H1 (cell line): Measurements from ENCODE around the gene RHO.

Source experiments
- CEBPB ChIP-seq: IDR thresholded peaks from 2 replicates; pipeline ENCODE4 v1.6.1; 2012; ENCODE audit warnings: low read depth, low read length
- CTCF ChIP-seq, 3 experiments: IDR thresholded peaks; 1 replicate in 2 of 3; 2 replicates in 1 of 3; pipeline versions ENCODE4 v1.5.1 to v1.6.1; 2011; ENCODE audit warnings: low read length in 3 of 3, mild to moderate bottlenecking in 3 of 3, inconsistent platforms in 2 of 3, low read depth in 1 of 3, moderate library complexity in 1 of 3; ENCODE audit not compliant: insufficient read depth in 1 of 3; ENCODE audit errors: control extremely low read depth in 1 of 3
- EGR1 ChIP-seq: IDR thresholded peaks from 2 replicates; pipeline ENCODE4 v1.6.1; 2011; ENCODE audit warnings: low read depth, low read length, borderline replicate concordance
- EZH2 ChIP-seq: fragments of 200-600 bp; sonication (generic); IDR thresholded peaks from 2 replicates; pipeline ENCODE4 v1.7.1; 2012; ENCODE audit warnings: low read depth, mild to moderate bottlenecking, moderate library complexity, low read length, inconsistent platforms; ENCODE audit not compliant: severe bottlenecking
- GABPA ChIP-seq: IDR thresholded peaks from 2 replicates; pipeline ENCODE4 v1.6.1; 2011; ENCODE audit warnings: mild to moderate bottlenecking, low read length, moderate library complexity, borderline replicate concordance; ENCODE audit not compliant: insufficient read depth
- MAX ChIP-seq: IDR thresholded peaks from 2 replicates; pipeline ENCODE4 v1.6.1; 2012; ENCODE audit warnings: inconsistent platforms
- ZNF274 ChIP-seq: IDR thresholded peaks from 2 replicates; pipeline ENCODE4 v1.7.0; 2012; ENCODE audit warnings: low read length, borderline replicate concordance; ENCODE audit errors: extremely low read depth

DNA sequence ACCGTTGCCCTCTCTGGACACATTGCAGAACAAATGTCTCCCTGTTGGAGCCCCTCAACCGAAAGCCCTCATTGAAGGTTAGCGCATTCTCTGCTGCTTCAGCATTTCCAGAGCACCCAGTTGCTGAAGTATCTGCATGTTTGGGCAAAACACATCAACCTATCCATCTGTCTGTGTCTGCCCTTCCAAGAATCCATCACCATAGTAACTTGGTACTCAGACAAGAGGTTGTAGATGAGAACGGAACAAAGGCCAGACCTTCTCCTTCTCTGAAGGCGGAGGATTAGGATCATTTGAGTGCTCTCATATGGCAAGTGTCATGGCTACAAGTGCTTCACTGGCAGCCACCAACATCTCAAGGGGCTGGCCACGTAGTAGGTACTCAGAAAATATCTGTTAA, 23.1 kb upstream of the RHO start:
- TF ChIP-seq ZNF274 (no peak), MAX (no peak), CTCF (IDR thresholded peaks at IDR 0.05; ENCODE audit: control extremely low read depth in 1 of 3, insufficient read depth in 1 of 3, low read depth in 1 of 3, low read length in 3 of 3) (no peak), GABPA (no peak), CEBPB (no peak), EZH2 (no peak), EGR1 (no peak)
